Ovary (tissue), 9 donors: ENCODE data around the gene DNM2. TPM values are rescaled to one million over a fixed set of nuclear protein-coding genes. Genes with fewer than 3 reads are reported as not detected.
A peak's percentile ranks its signal among the peaks of the same experiment; 100 is the strongest.
"Not testable (repeated sequence)": the region's sequence is repeated elsewhere in the genome, so short reads cannot be mapped to it uniquely, and the experiment has no call there.

Experiments used
- DNase-seq, 5 donors: peaks; one replicate each; pipeline ENCODE4 v3.0.0-alpha.2; 2019 to 2020
- H3K27ac ChIP-seq, 2 donors: fragments of 200-600 bp; one replicate each; pipeline versions ENCODE4 v1.5.1 to v1.8.0; 2019 to 2022
- H3K27me3 ChIP-seq: fragments of 200-600 bp; one replicate; pipeline ENCODE4 v1.8.0; 2022
- H3K36me3 ChIP-seq: fragments of 200-600 bp; sonication (generic); one replicate; pipeline ENCODE4 v1.5.1; 2019
- H3K4me1 ChIP-seq: one replicate; pipeline ENCODE4 v1.8.1; 2013; ENCODE audit warnings: mild to moderate bottlenecking, moderate library complexity; ENCODE audit not compliant: insufficient read depth
- H3K4me3 ChIP-seq: fragments of 200-600 bp; sonication (generic); one replicate; pipeline ENCODE4 v1.5.1; 2017
- H3K9me3 ChIP-seq, 2 donors: fragments of 200-600 bp in 1 of 2; sonication (generic) in 1 of 2; one replicate each; pipeline versions ENCODE4 v1.5.1 to v1.8.1; 2013 to 2019; ENCODE audit warnings: mild to moderate bottlenecking in 1 of 2, moderate library complexity in 1 of 2
- CTCF ChIP-seq, 3 donors: fragments of 450-650 bp in 2 of 3; fragments of 200-600 bp in 1 of 3; IDR thresholded peaks; one replicate each; pipeline versions ENCODE4 v1.5.1 to v1.8.0; 2016 to 2022; ENCODE audit warnings: antibody characterized with exemption in 3 of 3, mild to moderate bottlenecking in 1 of 3
- EP300 ChIP-seq: sonication (generic); formaldehyde crosslinking; IDR thresholded peaks from one replicate; pipeline ENCODE4 v1.6.1; 2017; ENCODE audit warnings: antibody characterized with exemption
- POLR2A ChIP-seq: fragments of 450-650 bp; IDR thresholded peaks from one replicate; pipeline ENCODE4 v1.6.1; 2017; ENCODE audit warnings: antibody characterized with exemption, mild to moderate bottlenecking, moderate library complexity
- WGBS, 3 donors: extraction: QIAGEN DNeasy Blood & Tissue Kit in 1 of 3; methylation state at CpG; one replicate each; pipeline versions ENCODE4 v1.1.5 to v1.1.7; 2013 to 2017; 5-methylcytosine and 5-hydroxymethylcytosine counted together
- intact Hi-C, 4 donors: fragments of 100-400 bp; cut with DNase I; formaldehyde crosslinking; loops; one replicate each; pipeline versions ENCODE4 v1.11.0 to v1.15.1; 2022 to 2023
- polyA plus RNA-seq, 2 donors: library from polyadenylated mRNA; stranded (reverse); fragments of 200-250 nt in 1 of 2; fragments of 350-450 nt in 1 of 2; fragmentation: Illumina TruSeq in 1 of 2; extraction: RNeasy Lipid Tissue Mini Kit (QIAGEN cat#74804) in 1 of 2; gene quantifications; one replicate each; pipeline ENCODE4 v1.2.3, GENCODE V29; 2013 to 2014
- total RNA-seq, 7 donors: library from RNA; depleted of rRNA in 2 of 7; stranded (reverse); fragments of >200 nt in 2 of 7; fragmentation: NEBNext Ultra II Directional in 3 of 7; extraction: Animal tissue kit (Norgen Biotek cat#: 25700) in 3 of 7; gene quantifications; one replicate each; pipeline versions ENCODE4 v1.1.0 to v1.2.4, GENCODE V29; 2016 to 2023
- donor health status: DM: no; HTN: no; CAD: no; lungs with moderate emphysema.
- donor health status: DM: no; HTN: no; CAD: no.
- donor health status: Bipolar disorder and iron deficiency.
- donor health status: DM: yes; HTN: yes; CAD: no.
- donor health status: DM: no; HTN: no; CAD: no.
- donor health status: DM: yes; HTN: yes; CAD: no.

DNM2 gene
- total and polyA plus RNA-seq, 9 donors, result 51.1 to 121 (median 74.3) TPM

- Histone ChIP-seq H3K4me1 (no peaks in the 10 kb centered on the region), H3K36me3 (no peaks in the 10 kb centered on the region), H3K27ac (peak overlapping the region; percentile 55 to 78), H3K4me3 (peak overlapping the region; percentile 67), H3K9me3 (no peaks in the 10 kb centered on the region), H3K27me3 (no peaks in the 10 kb centered on the region)
- intact Hi-C loops, result loop anchor here in 2 of 4 donors (5.0 to 10.0 kb wide), 2 partner anchors 53 to 55 kb away; partner anchors contain the start of genes TIMM29 (in 2 of the 2) and YIPF2 (in 2 of the 2)
- WGBS, 3 donors, result 0 to 1% (median 1%) methylated on average over 36 to 90 of the region's 90 CpGs
- TF ChIP-seq CTCF (IDR thresholded peaks at IDR 0.05), result no peak
- TF ChIP-seq EP300, result no peak
- TF ChIP-seq POLR2A, result no peak
- peak; percentile 56 to 80 (median 77) for DNase-seq
These were observed 154.0 kb downstream of the DNM2 start for GRCh38 chr19:10871711-10872545.

- TF ChIP-seq EP300, result no peak
- TF ChIP-seq CTCF (IDR thresholded peaks at IDR 0.05), result no peak
- H3K36me3 ChIP-seq, result no peaks in the 10 kb centered on the region
- H3K9me3 ChIP-seq, result no peaks in the 10 kb centered on the region
- H3K27me3 ChIP-seq, result no peaks in the 10 kb centered on the region
- H3K27ac ChIP-seq, result peak overlapping the region in 1 of 2 donors; percentile 55
- no peaks in the 10 kb centered on the region for H3K4me1 ChIP-seq
- no peak for DNase-seq
- intact Hi-C loops, result loop anchor here in 2 of 4 donors (5.0 to 10.0 kb wide), 2 partner anchors 52 to 55 kb away; partner anchors contain the start of genes TIMM29 (in 2 of the 2) and YIPF2 (in 2 of the 2)
- WGBS, 3 donors, result 3 to 4% (median 3%) methylated on average over 16 of the region's 16 CpGs
- H3K4me3 ChIP-seq, result peak overlapping the region; percentile 67
These were observed 154.7 kb downstream of the DNM2 start for GRCh38 chr19:10872546-10873107.

GRCh38 chr19:10874024-10874423 lies 156.1 kb downstream of the DNM2 start:
- Histone ChIP-seq H3K27me3 (no peaks in the 10 kb centered on the region), H3K9me3 (no peaks in the 10 kb centered on the region), H3K36me3 (no peaks in the 10 kb centered on the region), H3K27ac (no peak overlapping the region), H3K4me1 (no peaks in the 10 kb centered on the region), H3K4me3 (no peak overlapping the region)
- no peak for TF ChIP-seq EP300
- TF ChIP-seq CTCF (IDR thresholded peaks at IDR 0.05), result no peak
- no peak for TF ChIP-seq POLR2A
- intact Hi-C loops, result loop anchor here in 2 of 4 donors (5.0 to 10.0 kb wide), 2 partner anchors 51 to 53 kb away; partner anchors contain the start of genes TIMM29 (in 2 of the 2) and YIPF2 (in 2 of the 2)
- 86 to 95% (median 94%) methylated on average over 1 of the region's 1 CpG for whole genome bisulfite sequencing, 3 donors
- DNase-seq, result no peak

GRCh38 chr19:10876459-10877240 lies 158.8 kb downstream of the DNM2 start:
- H3K27me3 ChIP-seq, result no peaks in the 10 kb centered on the region
- no peak for DNase-seq
- TF ChIP-seq POLR2A, result no peak
- no peak overlapping the region for H3K4me3 ChIP-seq
- peaks cover 2% of the 10 kb centered on the region for H3K4me1 ChIP-seq
- H3K9me3 ChIP-seq, result no peaks in the 10 kb centered on the region
- peak overlapping the region in 1 of 2 donors; percentile 36 for H3K27ac ChIP-seq
- no peaks in the 10 kb centered on the region for H3K36me3 ChIP-seq
- intact Hi-C loops, result loop anchor here in 1 of 4 donors (10.0 kb wide), 1 partner anchor 48 kb away; the partner anchor contains the start of genes TIMM29 and YIPF2
- 79 to 84% (median 81%) methylated on average over 10 of the region's 10 CpGs for WGBS, 3 donors

GRCh38 chr19:10877608-10878007 lies 159.7 kb downstream of the DNM2 start:
- not testable (repeated sequence) for DNase-seq, H3K4me3 ChIP-seq, H3K27me3 ChIP-seq, H3K4me1 ChIP-seq, H3K9me3 ChIP-seq, H3K36me3 ChIP-seq, H3K27ac ChIP-seq
- intact Hi-C loops, result loop anchor here in 1 of 4 donors (10.0 kb wide), 1 partner anchor 47 kb away; the partner anchor contains the start of genes TIMM29 and YIPF2
- 92 to 98% (median 96%) methylated on average over 9 of the region's 9 CpGs for WGBS, 3 donors
